GM21825 (cell line): ENCODE data around the gene DPH1.

Experiments used
- ATAC-seq: cut with Tn5 transposase; IDR thresholded peaks from one replicate; pipeline ENCODE4 v1.9.1; 2021; ENCODE audit warnings: mild to moderate bottlenecking, moderate library complexity; ENCODE audit not compliant: unreplicated experiment

The DPH1 gene

GRCh38 chr17:2025622-2026309, 4.2 kb upstream of the DPH1 start:
- ATAC-seq = no peak

GRCh38 chr17:2027528-2028233, 2.3 kb upstream of the DPH1 start:
- no peak for ATAC-seq

GRCh38 chr17:2028234-2028614, 1.7 kb upstream of the DPH1 start:
- ATAC-seq = no peak

GRCh38 chr17:2028737-2029136, 1.2 kb upstream of the DPH1 start:
- no peak for ATAC-seq

- no peak for ATAC-seq
These were observed 818 bp downstream of the DPH1 start for GRCh38 chr17:2030779-2031163.

GRCh38 chr17:2033153-2033552, 3.2 kb downstream of the DPH1 start:
- ATAC-seq = no peak

- ATAC-seq = no peak
These were observed 4.2 kb downstream of the DPH1 start for GRCh38 chr17:2034157-2034556.

- no peak for ATAC-seq
These were observed 5.0 kb downstream of the DPH1 start for GRCh38 chr17:2034806-2035540.

GRCh38 chr17:2035541-2036488, 5.9 kb downstream of the DPH1 start:
- ATAC-seq = no peak

GRCh38 chr17:2037155-2037554, 7.2 kb downstream of the DPH1 start:
- ATAC-seq = no peak

GRCh38 chr17:2040219-2040827, 10.4 kb downstream of the DPH1 start:
- no peak for ATAC-seq

- ATAC-seq = no peak
These were observed 11.1 kb downstream of the DPH1 start for GRCh38 chr17:2040942-2041560.

- peak; percentile 79 for ATAC-seq
These were observed 11.8 kb downstream of the DPH1 start, which contains the start of gene OVCA2 for GRCh38 chr17:2041561-2042389. OVCA2 (plus strand) TSS chr17:2042022; CDS start chr17:2042048, 26 bp downstream.

- no peak for ATAC-seq
These were observed 12.5 kb downstream of the DPH1 start for GRCh38 chr17:2042390-2042847.

- ATAC-seq = no peak
These were observed 13.0 kb downstream of the DPH1 start for GRCh38 chr17:2042933-2043332.

- no peak for ATAC-seq
These were observed 13.8 kb downstream of the DPH1 start for GRCh38 chr17:2043785-2044184.

- no peak for ATAC-seq
These were observed 14.4 kb downstream of the DPH1 start for GRCh38 chr17:2044263-2044894.

- ATAC-seq = no peak
These were observed 17.6 kb downstream of the DPH1 start for GRCh38 chr17:2047590-2047989.
